Natural killer cell (primary cell): Measurements from ENCODE around the gene SULT2B1. TPM values are rescaled to one million over a fixed set of nuclear protein-coding genes. Genes with fewer than 3 reads are reported as not detected.

Experiments
- ATAC-seq, 3 donors: fragments of 150-1000 bp in 2 of 3; fragments of 200-7000 bp in 1 of 3; cut with Tn5 transposase; 1 replicate in 1 of 3; 2 replicates in 2 of 3; pipeline ENCODE4 v1.10.0; 2021; ENCODE audit warnings: mild to moderate bottlenecking in 2 of 3, moderate library complexity in 2 of 3
- DNase-seq, 2 donors: peaks; one replicate each; pipeline versions ENCODE4 v3.0.0 to v3.0.0-alpha.2; 2013 to 2021; ENCODE audit warnings: mixed read lengths in 1 of 2
- H3K27ac ChIP-seq: one replicate; pipeline ENCODE4 v1.5.1; 2013; ENCODE audit warnings: mild to moderate bottlenecking, low read length
- H3K27me3 ChIP-seq: one replicate; pipeline ENCODE4 v1.6.1; 2013; ENCODE audit warnings: low read length; ENCODE audit not compliant: control insufficient read depth, insufficient read depth
- H3K36me3 ChIP-seq: one replicate; pipeline ENCODE4 v1.6.1; 2013; ENCODE audit warnings: low read length; ENCODE audit not compliant: control insufficient read depth, insufficient read depth
- H3K4me1 ChIP-seq: one replicate; pipeline ENCODE4 v1.6.1; 2013; ENCODE audit warnings: low read length; ENCODE audit not compliant: control insufficient read depth, insufficient read depth
- H3K4me3 ChIP-seq: one replicate; pipeline ENCODE4 v1.5.1; 2013; ENCODE audit warnings: low read length
- H3K9me3 ChIP-seq: one replicate; pipeline ENCODE4 v1.6.1; 2013; ENCODE audit warnings: low read length; ENCODE audit not compliant: control insufficient read depth, insufficient read depth
- H3K27ac Mint-ChIP-seq, 2 donors: one replicate each; pipeline ENCODE4 v1.8.0; 2022; ENCODE audit warnings: mild to moderate bottlenecking in 2 of 2, mixed read lengths in 2 of 2, moderate library complexity in 1 of 2
- H3K27me3 Mint-ChIP-seq, 2 donors: one replicate each; pipeline ENCODE4 v1.8.0; 2022; ENCODE audit warnings: low read depth in 2 of 2, mixed read lengths in 2 of 2
- H3K36me3 Mint-ChIP-seq: one replicate; pipeline ENCODE4 v1.8.0; 2022; ENCODE audit warnings: mixed read lengths
- H3K4me1 Mint-ChIP-seq, 2 donors: one replicate each; pipeline ENCODE4 v1.8.0; 2022; ENCODE audit warnings: mixed read lengths in 2 of 2
- H3K4me3 Mint-ChIP-seq: one replicate; pipeline ENCODE4 v1.8.0; 2022; ENCODE audit warnings: mild to moderate bottlenecking, moderate library complexity, mixed read lengths
- H3K9me3 Mint-ChIP-seq, 2 donors: one replicate each; pipeline ENCODE4 v1.8.0; 2022; ENCODE audit warnings: mixed read lengths in 2 of 2
- WGBS: methylation state at CpG from one replicate; pipeline ENCODE4 v1.1.7; 2013; ENCODE audit warnings: missing lambda C conversion rate; ENCODE audit not compliant: insufficient coverage; 5-methylcytosine and 5-hydroxymethylcytosine counted together
- intact Hi-C: fragments of 100-400 bp; cut with micrococcal nuclease; formaldehyde crosslinking; loops from one replicate; pipeline ENCODE4 v1.14.2; 2022
- total RNA-seq, 4 donors: library from RNA; stranded (reverse); fragments of 120-200 nt in 1 of 4; gene quantifications; one replicate each; pipeline versions ENCODE4 v1.2.3 to v1.2.4, GENCODE V29; 2013 to 2022
- TF ChIP-seq, protein P1 (sequence below): fragments of 200-600 bp; IDR thresholded peaks from one replicate; pipeline ENCODE4 v1.8.0; 2022; ENCODE audit warnings: antibody characterized with exemption

Gene SULT2B1
- total RNA-seq, 3 donors from 2014 or later (not counting 1 experiment from before 2014, with no cell fraction given) = 0.40 TPM; not detected in 2

- WGBS = 90% methylated on average over 39 of the region's 39 CpGs
- H3K27me3 Mint-ChIP-seq = no peaks in the 10 kb centered on the region
- H3K9me3 Mint-ChIP-seq = no peaks in the 10 kb centered on the region
- DNase-seq = no peak
- peaks cover 15 to 24% of the 10 kb centered on the region in 2 donors for H3K4me1 Mint-ChIP-seq
- TF ChIP-seq, protein P1, sequence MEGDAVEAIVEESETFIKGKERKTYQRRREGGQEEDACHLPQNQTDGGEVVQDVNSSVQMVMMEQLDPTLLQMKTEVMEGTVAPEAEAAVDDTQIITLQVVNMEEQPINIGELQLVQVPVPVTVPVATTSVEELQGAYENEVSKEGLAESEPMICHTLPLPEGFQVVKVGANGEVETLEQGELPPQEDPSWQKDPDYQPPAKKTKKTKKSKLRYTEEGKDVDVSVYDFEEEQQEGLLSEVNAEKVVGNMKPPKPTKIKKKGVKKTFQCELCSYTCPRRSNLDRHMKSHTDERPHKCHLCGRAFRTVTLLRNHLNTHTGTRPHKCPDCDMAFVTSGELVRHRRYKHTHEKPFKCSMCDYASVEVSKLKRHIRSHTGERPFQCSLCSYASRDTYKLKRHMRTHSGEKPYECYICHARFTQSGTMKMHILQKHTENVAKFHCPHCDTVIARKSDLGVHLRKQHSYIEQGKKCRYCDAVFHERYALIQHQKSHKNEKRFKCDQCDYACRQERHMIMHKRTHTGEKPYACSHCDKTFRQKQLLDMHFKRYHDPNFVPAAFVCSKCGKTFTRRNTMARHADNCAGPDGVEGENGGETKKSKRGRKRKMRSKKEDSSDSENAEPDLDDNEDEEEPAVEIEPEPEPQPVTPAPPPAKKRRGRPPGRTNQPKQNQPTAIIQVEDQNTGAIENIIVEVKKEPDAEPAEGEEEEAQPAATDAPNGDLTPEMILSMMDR = no peak
- peak overlapping the region in 1 of 2 donors; percentile 59 for H3K27ac Mint-ChIP-seq
- Histone ChIP-seq H3K36me3 (peaks cover 33% of the 10 kb centered on the region), H3K4me1 (peaks cover 28% of the 10 kb centered on the region), H3K27ac (no peak overlapping the region), H3K4me3 (no peak overlapping the region), H3K27me3 (no peaks in the 10 kb centered on the region), H3K9me3 (no peaks in the 10 kb centered on the region)
- ATAC-seq = peak in 1 of 3 donors; percentile 7
- intact Hi-C loops = no loop called here
- H3K36me3 Mint-ChIP-seq = no peaks in the 10 kb centered on the region
- H3K4me3 Mint-ChIP-seq = no peak overlapping the region
Measured at GRCh38 chr19:48613024-48613851, 61.3 kb downstream of the SULT2B1 start.

- Histone ChIP-seq H3K36me3 (peaks cover 33% of the 10 kb centered on the region), H3K9me3 (no peaks in the 10 kb centered on the region), H3K4me1 (peaks cover 28% of the 10 kb centered on the region), H3K4me3 (no peak overlapping the region), H3K27ac (no peak overlapping the region), H3K27me3 (no peaks in the 10 kb centered on the region)
- WGBS = 85% methylated on average over 13 of the region's 13 CpGs
- Mint-ChIP-seq H3K27me3 (no peaks in the 10 kb centered on the region), H3K36me3 (no peaks in the 10 kb centered on the region), H3K4me1 (peaks cover 22 to 27% of the 10 kb centered on the region in 2 donors), H3K9me3 (no peaks in the 10 kb centered on the region), H3K4me3 (no peak overlapping the region), H3K27ac (peak overlapping the region; percentile 59 to 63)
- DNase-seq (no peak), ATAC-seq (no peak)
- TF ChIP-seq, protein P1 = no peak
- intact Hi-C loops = no loop called here
Measured at GRCh38 chr19:48613852-48614435, 62.0 kb downstream of the SULT2B1 start.

DNA sequence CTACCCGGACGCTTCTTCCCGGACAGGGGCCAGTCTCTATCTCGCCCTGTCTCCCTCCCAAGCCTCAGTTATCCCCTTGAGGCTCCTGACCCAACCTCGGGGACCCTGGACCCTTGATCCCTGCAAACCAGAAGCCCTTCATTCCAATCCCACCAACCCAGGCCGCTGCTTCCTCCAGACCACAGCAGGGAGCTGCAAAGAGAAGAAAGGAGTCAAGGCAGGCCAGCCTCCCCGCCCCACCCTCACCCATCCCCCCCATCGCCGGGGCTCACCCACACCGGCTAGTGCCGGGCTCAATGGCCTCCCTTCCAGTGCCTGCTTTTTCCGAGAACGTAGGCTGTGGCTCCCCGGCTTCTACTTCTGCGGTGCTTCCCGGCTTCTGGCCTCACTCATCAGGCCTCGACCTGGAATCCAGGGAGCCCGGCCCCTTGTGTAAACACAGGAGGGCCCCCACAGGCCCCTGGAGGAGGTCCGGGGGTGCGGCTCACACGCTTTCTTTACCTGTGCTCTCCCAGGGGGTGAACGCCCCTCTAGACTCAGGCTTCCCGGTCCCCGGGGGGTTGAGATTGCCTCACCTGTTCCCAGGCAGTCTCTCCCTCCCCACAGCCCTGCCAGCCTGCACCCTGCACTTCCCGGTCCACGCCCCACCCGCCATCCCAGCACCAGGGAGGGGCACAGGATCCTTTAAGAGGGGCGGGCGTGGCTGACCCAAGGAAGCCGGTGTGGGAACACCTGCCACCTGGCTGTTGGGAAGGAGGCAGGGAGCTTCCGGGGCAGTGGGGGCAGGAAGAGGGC lies 62.7 kb downstream of the SULT2B1 start, which contains the start of gene FAM83E:
Gene FAM83E, minus strand, starts transcription at position 641 of the 795 bp plus-strand sequence. CDS start 1,704 bp downstream, outside the sequence.
- peak within 1 kb of the TSS; percentile 4 for H3K4me3 Mint-ChIP-seq
- H3K9me3 ChIP-seq = no peaks in the 10 kb centered on the region
- intact Hi-C loops = no loop called here
- peaks cover 33% of the 10 kb centered on the region for H3K36me3 ChIP-seq
- H3K27me3 ChIP-seq = no peaks in the 10 kb centered on the region
- H3K4me1 ChIP-seq = peaks cover 31% of the 10 kb centered on the region
- H3K36me3 Mint-ChIP-seq = no peaks in the 10 kb centered on the region
- H3K4me1 Mint-ChIP-seq = peaks cover 29 to 32% of the 10 kb centered on the region in 2 donors
- H3K27me3 Mint-ChIP-seq = no peaks in the 10 kb centered on the region
- TF ChIP-seq, protein P1 = no peak
- no peaks in the 10 kb centered on the region for H3K9me3 Mint-ChIP-seq
- peak within 1 kb of the TSS; percentile 59 to 63 for H3K27ac Mint-ChIP-seq
- no peak for ATAC-seq
- 83% methylated on average over 30 of the region's 31 CpGs for WGBS
- no peak for DNase-seq
- H3K27ac ChIP-seq = no peak within 1 kb of the TSS
- H3K4me3 ChIP-seq = no peak within 1 kb of the TSS
